Liver (tissue), 9 donors: ENCODE measurements around the gene TPGS2. TPM values are rescaled to one million over a fixed set of nuclear protein-coding genes. Genes with fewer than 3 reads are reported as not detected.

Experiments
- DNase-seq: peaks from one replicate; pipeline ENCODE4 v3.0.0-alpha.2; 2017; ENCODE audit warnings: low spot score
- H3K27ac ChIP-seq, 2 donors: one replicate each; pipeline ENCODE4 v1.7.0; 2013; ENCODE audit warnings: inconsistent platforms in 2 of 2, low read length in 2 of 2, control low read depth in 1 of 2, low read depth in 1 of 2, mild to moderate bottlenecking in 1 of 2
- H3K27me3 ChIP-seq, 4 donors: one replicate each; pipeline versions ENCODE4 v1.6.1 to v1.7.0; 2013; ENCODE audit warnings: low read length in 3 of 4, inconsistent platforms in 1 of 4, mild to moderate bottlenecking in 1 of 4, moderate library complexity in 1 of 4; ENCODE audit not compliant: control insufficient read depth in 4 of 4, insufficient read depth in 4 of 4
- H3K36me3 ChIP-seq, 4 donors: one replicate each; pipeline versions ENCODE4 v1.6.1 to v1.7.0; 2013; ENCODE audit warnings: low read length in 3 of 4, mild to moderate bottlenecking in 3 of 4, low read depth in 1 of 4, moderate library complexity in 1 of 4; ENCODE audit not compliant: control insufficient read depth in 4 of 4, insufficient read depth in 3 of 4
- H3K4me1 ChIP-seq, 4 donors: one replicate each; pipeline versions ENCODE4 v1.6.1 to v1.7.0; 2013; ENCODE audit warnings: low read length in 3 of 4, mild to moderate bottlenecking in 3 of 4, moderate library complexity in 1 of 4; ENCODE audit not compliant: control insufficient read depth in 4 of 4, insufficient read depth in 4 of 4
- H3K4me3 ChIP-seq, 3 donors: one replicate each; pipeline versions ENCODE4 v1.6.1 to v1.7.0; 2013; ENCODE audit warnings: low read length in 3 of 3, control low read depth in 1 of 3, low read depth in 1 of 3, mild to moderate bottlenecking in 1 of 3
- H3K9ac ChIP-seq, 2 donors: one replicate each; pipeline ENCODE4 v1.7.0; 2013; ENCODE audit warnings: low read length in 2 of 2, mild to moderate bottlenecking in 2 of 2, moderate library complexity in 2 of 2, control low read depth in 1 of 2, low read depth in 1 of 2
- H3K9me3 ChIP-seq, 4 donors: one replicate each; pipeline versions ENCODE4 v1.6.1 to v1.7.0; 2013; ENCODE audit warnings: low read length in 3 of 4; ENCODE audit not compliant: control insufficient read depth in 4 of 4
- ATF3 ChIP-seq: IDR thresholded peaks from 2 replicates; pipeline ENCODE4 v1.6.1; 2016; ENCODE audit warnings: antibody characterized with exemption
- EGR1 ChIP-seq, 2 donors: IDR thresholded peaks; 2 replicates each; pipeline ENCODE4 v1.6.1; 2016 to 2018; ENCODE audit warnings: antibody characterized with exemption in 2 of 2, low read depth in 2 of 2
- FOXA1 ChIP-seq: IDR thresholded peaks from 2 replicates; pipeline ENCODE4 v1.6.1; 2016; ENCODE audit warnings: antibody characterized with exemption
- FOXA2 ChIP-seq: IDR thresholded peaks from 2 replicates; pipeline ENCODE4 v1.6.1; 2016; ENCODE audit warnings: antibody characterized with exemption
- GABPA ChIP-seq, 2 donors: IDR thresholded peaks in 1 of 2; conservative IDR thresholded peaks in 1 of 2; 2 replicates each; pipeline ENCODE4 v1.6.1; 2016; ENCODE audit warnings: antibody characterized with exemption in 2 of 2, mild to moderate bottlenecking in 1 of 2, moderate library complexity in 1 of 2
- HNF4A ChIP-seq, 2 donors: conservative IDR thresholded peaks; 2 replicates each; pipeline ENCODE4 v1.6.1; 2016; ENCODE audit warnings: antibody characterized with exemption in 2 of 2, mild to moderate bottlenecking in 2 of 2
- MAX ChIP-seq: IDR thresholded peaks from 2 replicates; pipeline ENCODE4 v1.6.1; 2016; ENCODE audit warnings: antibody characterized with exemption
- NR2F2 ChIP-seq: IDR thresholded peaks from 2 replicates; pipeline ENCODE4 v1.6.1; 2016; ENCODE audit warnings: antibody characterized with exemption
- RAD21 ChIP-seq, 2 donors: IDR thresholded peaks; 2 replicates each; pipeline ENCODE4 v1.6.1; 2016; ENCODE audit warnings: antibody characterized with exemption in 2 of 2, mild to moderate bottlenecking in 2 of 2
- REST ChIP-seq: IDR thresholded peaks from 2 replicates; pipeline ENCODE4 v1.6.1; 2016; ENCODE audit warnings: antibody characterized with exemption, mild to moderate bottlenecking
- RXRA ChIP-seq, 2 donors: IDR thresholded peaks; 2 replicates each; pipeline ENCODE4 v1.6.1; 2017 to 2018; ENCODE audit warnings: antibody characterized with exemption in 2 of 2, mild to moderate bottlenecking in 1 of 2
- SP1 ChIP-seq: IDR thresholded peaks from 2 replicates; pipeline ENCODE4 v1.6.1; 2018; ENCODE audit warnings: antibody characterized with exemption, mild to moderate bottlenecking
- TAF1 ChIP-seq: conservative IDR thresholded peaks from 2 replicates; pipeline ENCODE4 v1.6.1; 2016; ENCODE audit warnings: antibody characterized with exemption, mild to moderate bottlenecking
- WGBS: extraction: QIAGEN DNeasy Blood & Tissue Kit; methylation state at CpG from one replicate; pipeline ENCODE4 v1.1.7; 2013; 5-methylcytosine and 5-hydroxymethylcytosine counted together
- polyA plus RNA-seq, 2 donors: library from polyadenylated mRNA; stranded (reverse) in 1 of 2; unstranded in 1 of 2; fragments of 200-250 nt in 1 of 2; fragments of >200 nt in 1 of 2; fragmentation: Nextera tagmentation in 1 of 2; extraction: Ambion mirVana in 1 of 2; gene quantifications; one replicate each; pipeline versions ENCODE4 v1.2.1 to v1.2.3, GENCODE V29; 2013 to 2015
- total RNA-seq, 2 donors: library from RNA; depleted of rRNA; stranded (reverse); fragments of >200 nt; gene quantifications; one replicate each; pipeline ENCODE4 v1.2.3, GENCODE V29; 2014
- TF ChIP-seq, protein P1 (sequence below): IDR thresholded peaks from 2 replicates; pipeline ENCODE4 v1.6.1; 2016; ENCODE audit warnings: antibody characterized with exemption
- donor health status: healthy.
- donor health status: healthy.
- donor health status: healthy.
- donor health status: healthy.
- donor health status: healthy.

Gene TPGS2
- total and polyA plus RNA-seq, 4 donors: 20.2 to 57.4 (median 21.2) TPM

GRCh38 chr18:36813101-36813775 is 15.6 kb downstream of the TPGS2 start:
- no peak overlapping the region for H3K27ac ChIP-seq
- H3K27me3 ChIP-seq: no peaks in the 10 kb centered on the region
- no peak for DNase-seq
- WGBS: 90% methylated on average over 4 of the region's 4 CpGs
- H3K9me3 ChIP-seq: no peaks in the 10 kb centered on the region
- no peak for TF ChIP-seq ATF3
- TF ChIP-seq MAX: no peak
- no peak for TF ChIP-seq FOXA2
- no peak for TF ChIP-seq RAD21 (IDR thresholded peaks at IDR 0.05)
- no peak for TF ChIP-seq EGR1 (IDR thresholded peaks at IDR 0.05; ENCODE audit: low read depth in 2 of 2)
- no peak for TF ChIP-seq TAF1
- no peak for TF ChIP-seq NR2F2
- TF ChIP-seq, protein P1, sequence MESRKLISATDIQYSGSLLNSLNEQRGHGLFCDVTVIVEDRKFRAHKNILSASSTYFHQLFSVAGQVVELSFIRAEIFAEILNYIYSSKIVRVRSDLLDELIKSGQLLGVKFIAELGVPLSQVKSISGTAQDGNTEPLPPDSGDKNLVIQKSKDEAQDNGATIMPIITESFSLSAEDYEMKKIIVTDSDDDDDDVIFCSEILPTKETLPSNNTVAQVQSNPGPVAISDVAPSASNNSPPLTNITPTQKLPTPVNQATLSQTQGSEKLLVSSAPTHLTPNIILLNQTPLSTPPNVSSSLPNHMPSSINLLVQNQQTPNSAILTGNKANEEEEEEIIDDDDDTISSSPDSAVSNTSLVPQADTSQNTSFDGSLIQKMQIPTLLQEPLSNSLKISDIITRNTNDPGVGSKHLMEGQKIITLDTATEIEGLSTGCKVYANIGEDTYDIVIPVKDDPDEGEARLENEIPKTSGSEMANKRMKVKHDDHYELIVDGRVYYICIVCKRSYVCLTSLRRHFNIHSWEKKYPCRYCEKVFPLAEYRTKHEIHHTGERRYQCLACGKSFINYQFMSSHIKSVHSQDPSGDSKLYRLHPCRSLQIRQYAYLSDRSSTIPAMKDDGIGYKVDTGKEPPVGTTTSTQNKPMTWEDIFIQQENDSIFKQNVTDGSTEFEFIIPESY: no peak
- H3K36me3 ChIP-seq: peaks cover 0 to 4% (median 3%) of the 10 kb centered on the region in 4 donors
- H3K9ac ChIP-seq: no peak overlapping the region
- no peak overlapping the region for H3K4me3 ChIP-seq
- H3K4me1 ChIP-seq: peaks cover 0 to 3% (median 1%) of the 10 kb centered on the region in 4 donors

GRCh38 chr18:36812678-36813077 is 16.1 kb downstream of the TPGS2 start:
- TF ChIP-seq GABPA (IDR thresholded peaks at IDR 0.05 in 1 of 2, conservative IDR thresholded peaks at IDR 0.05 in 1 of 2) (no peak), HNF4A (conservative IDR thresholded peaks at IDR 0.05) (no peak), REST (no peak), MAX (no peak), FOXA2 (no peak), TAF1 (no peak), FOXA1 (no peak), RXRA (IDR thresholded peaks at IDR 0.05) (no peak), EGR1 (IDR thresholded peaks at IDR 0.05; ENCODE audit: low read depth in 2 of 2) (no peak), SP1 (no peak)
- Histone ChIP-seq H3K9me3 (no peaks in the 10 kb centered on the region), H3K4me1 (peaks cover 0 to 3% (median 1%) of the 10 kb centered on the region in 4 donors), H3K9ac (no peak overlapping the region), H3K27ac (no peak overlapping the region), H3K4me3 (no peak overlapping the region), H3K27me3 (no peaks in the 10 kb centered on the region), H3K36me3 (peaks cover 0 to 3% (median 2%) of the 10 kb centered on the region in 4 donors)
- DNase-seq: no peak
- WGBS: 91% methylated on average over 3 of the region's 3 CpGs
